Astrocyte of the spinal cord (primary cell): Measurements from ENCODE around the gene R3HDM4.
A peak's percentile ranks its signal among the peaks of the same experiment; 100 is the strongest.
"Not testable (repeated sequence)": the region's sequence is repeated elsewhere in the genome, so short reads cannot be mapped to it uniquely, and the experiment has no call there.

ENCODE experiments used
- DNase-seq: peaks from one replicate; pipeline ENCODE4 v3.0.0; 2011; ENCODE audit warnings: low read depth, low spot score
- H3K4me3 ChIP-seq: 2 replicates; pipeline ENCODE4 v1.5.1; 2011; ENCODE audit warnings: low read depth, mild to moderate bottlenecking, low read length, moderate library complexity
- CTCF ChIP-seq: IDR thresholded peaks from 2 replicates; pipeline ENCODE4 v1.5.1; 2012; ENCODE audit warnings: low read depth, mild to moderate bottlenecking, low read length, inconsistent platforms
- in situ Hi-C: cut with HindIII; loops from 2 replicates; pipeline ENCODE4 v1.10.0; 2017; ENCODE audit warnings: low sequenced_read_pairs

R3HDM4 gene

DNA sequence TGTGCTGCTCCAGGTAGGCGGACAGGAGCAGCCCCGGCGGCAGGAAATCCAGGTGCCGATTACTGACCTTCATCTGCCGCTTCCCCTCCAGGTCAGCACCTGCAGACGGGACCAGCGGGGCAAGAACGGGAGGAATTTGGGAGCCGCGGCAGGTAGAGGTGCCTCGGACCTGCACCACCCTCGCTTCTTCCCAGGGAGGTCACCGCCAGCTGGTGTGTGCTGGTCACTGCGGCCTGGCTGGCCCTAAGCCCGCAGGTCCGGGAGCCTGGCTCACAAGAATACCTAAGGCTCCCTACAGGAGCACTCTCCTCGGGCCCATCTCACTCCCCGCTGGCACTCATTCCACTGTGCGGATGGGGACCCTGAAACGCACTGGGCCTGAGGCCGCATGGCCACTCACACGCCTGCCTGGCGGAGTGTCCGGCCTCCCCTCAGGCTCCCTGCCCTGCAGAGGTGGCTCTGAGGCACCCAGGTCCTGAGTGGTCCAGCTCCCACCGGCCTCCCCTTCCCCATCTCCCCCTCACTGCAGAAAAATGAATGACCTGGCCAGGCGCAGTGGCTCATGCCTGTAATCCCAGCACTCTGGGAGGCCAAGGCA, 15.5 kb downstream of the R3HDM4 start:
- in situ Hi-C loops: no loop called here
- DNase-seq: no peak
- peak; percentile 6 for TF ChIP-seq CTCF
- H3K4me3 ChIP-seq: no peak overlapping the region

GRCh38 chr19:896999-897398, 16.0 kb downstream of the R3HDM4 start:
- H3K4me3 ChIP-seq: no peak overlapping the region
- no peak for TF ChIP-seq CTCF
- in situ Hi-C loops: no loop called here
- DNase-seq: no peak

DNA sequence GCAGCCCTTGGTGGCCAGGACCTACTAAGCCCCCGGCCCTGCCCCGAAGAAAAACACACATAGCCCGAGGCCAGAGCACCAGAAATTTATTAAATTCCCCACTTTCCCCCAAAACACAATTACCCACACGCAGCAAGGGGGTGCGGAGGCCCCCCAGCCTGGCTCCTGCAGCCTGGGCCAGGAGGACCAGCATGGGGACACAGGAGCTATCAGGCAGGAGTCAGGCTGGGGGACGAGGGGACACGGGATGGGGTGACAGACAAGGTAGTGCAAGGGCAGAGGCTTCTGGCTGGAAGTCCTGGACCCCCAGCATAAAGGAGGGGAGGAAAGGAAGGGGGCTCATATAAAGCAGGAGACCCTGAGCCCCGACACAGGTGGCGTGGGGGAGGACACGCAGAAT, 16.6 kb downstream of the R3HDM4 start:
- DNase-seq: no peak
- TF ChIP-seq CTCF: no peak
- in situ Hi-C loops: no loop called here
- no peak overlapping the region for H3K4me3 ChIP-seq

GRCh38 chr19:892894-893689, 19.9 kb downstream of the R3HDM4 start, which contains the start of the genes MED16 and RNU6-9:
TSS of gene MED16 (minus strand) at chr19:893187. CDS start at chr19:891131, 2,056 bp downstream.
TSS of gene RNU6-9 (plus strand) at chr19:893484.
- TF ChIP-seq CTCF: no peak
- in situ Hi-C loops: no loop called here
- peak within 1 kb of the TSS; percentile 91 for H3K4me3 ChIP-seq
- DNase-seq: peak; percentile 96

DNA sequence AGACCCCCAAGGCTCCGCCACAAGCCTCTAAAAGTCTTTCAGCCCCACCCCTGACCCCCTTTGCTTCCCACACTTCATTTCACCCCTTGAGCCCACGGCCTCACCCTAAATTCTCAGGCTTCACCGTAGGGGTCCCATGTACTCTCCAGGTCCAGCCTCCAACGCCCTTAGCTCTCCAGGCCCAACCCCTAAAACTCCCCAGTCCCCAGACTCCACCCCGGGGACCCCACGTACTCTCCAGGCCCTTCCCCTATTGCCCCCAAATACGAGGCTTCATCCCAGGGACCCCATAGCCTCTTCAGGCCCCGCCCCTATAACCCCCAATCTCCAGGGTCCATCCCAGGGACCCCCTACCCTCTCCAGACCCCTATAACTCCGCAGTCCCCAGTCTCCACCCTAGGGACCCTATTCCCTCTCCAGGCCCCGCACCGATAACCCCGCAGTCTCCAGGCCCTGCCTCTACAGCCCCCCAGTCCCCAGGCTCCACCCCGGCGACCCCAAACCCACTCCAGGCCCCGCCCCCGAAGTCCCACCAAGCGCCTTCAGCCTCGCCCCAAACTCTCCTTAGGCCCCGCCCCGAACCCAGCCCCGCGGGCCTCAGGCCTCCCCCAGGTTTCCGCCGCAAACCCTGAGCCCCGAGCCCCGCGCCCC, 20.7 kb downstream of the R3HDM4 start:
- no peak for TF ChIP-seq CTCF
- in situ Hi-C loops: no loop called here
- peak overlapping the region; percentile 91 for H3K4me3 ChIP-seq
- DNase-seq: no peak

DNA sequence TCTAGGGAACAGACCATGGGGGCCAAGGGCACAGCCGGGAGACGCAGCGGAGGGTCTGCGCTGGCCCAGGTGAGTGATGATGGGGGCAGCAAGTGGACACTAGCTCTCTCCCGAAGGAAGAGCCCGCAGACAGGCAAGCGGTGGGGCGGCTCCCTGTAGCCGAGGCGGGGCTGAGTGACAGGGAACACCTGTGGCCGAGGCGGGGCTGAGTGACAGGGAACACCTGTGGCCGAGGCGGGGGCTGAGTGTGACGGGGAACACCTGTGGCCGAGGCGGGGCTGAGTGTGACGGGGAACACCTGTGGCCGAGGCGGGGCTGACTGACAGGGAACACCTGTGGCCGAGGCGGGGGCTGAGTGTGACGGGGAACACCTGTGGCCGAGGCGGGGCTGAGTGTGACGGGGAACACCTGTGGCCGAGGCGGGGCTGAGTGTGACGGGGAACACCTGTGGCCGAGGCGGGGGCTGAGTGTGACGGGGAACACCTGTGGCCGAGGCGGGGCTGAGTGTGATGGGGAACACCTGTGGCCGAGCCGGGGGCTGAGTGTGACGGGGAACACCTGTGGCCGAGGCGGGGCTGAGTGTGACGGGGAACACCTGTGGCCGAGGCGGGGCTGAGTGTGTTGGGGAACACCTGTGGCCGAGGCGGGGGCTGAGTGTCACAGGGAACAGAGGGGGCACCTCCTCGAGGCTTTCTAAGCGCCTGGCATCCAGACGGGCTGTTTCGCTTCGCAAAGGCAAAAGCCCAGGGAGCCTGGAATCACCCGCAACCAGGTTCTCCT, 21.4 kb downstream of the R3HDM4 start:
- in situ Hi-C loops, DNase-seq: not testable (repeated sequence)
- peak overlapping the region; percentile 91 for H3K4me3 ChIP-seq
